PC-3 (cell line): ENCODE measurements around the gene ZBTB22.

Experiments used
- EZH2phosphoT487 ChIP-seq: fragments of 300-600 bp; sonication (generic); IDR thresholded peaks from 2 replicates; pipeline ENCODE4 v1.6.1; 2018; ENCODE audit warnings: mild to moderate bottlenecking, antibody characterized with exemption, low read length, borderline replicate concordance
- TF ChIP-seq, protein P1 (sequence below): fragments of 300-600 bp; sonication (generic); conservative IDR thresholded peaks from 2 replicates; pipeline ENCODE4 v1.5.1; 2017; ENCODE audit warnings: antibody characterized with exemption, low read depth, mild to moderate bottlenecking, low read length

DNA sequence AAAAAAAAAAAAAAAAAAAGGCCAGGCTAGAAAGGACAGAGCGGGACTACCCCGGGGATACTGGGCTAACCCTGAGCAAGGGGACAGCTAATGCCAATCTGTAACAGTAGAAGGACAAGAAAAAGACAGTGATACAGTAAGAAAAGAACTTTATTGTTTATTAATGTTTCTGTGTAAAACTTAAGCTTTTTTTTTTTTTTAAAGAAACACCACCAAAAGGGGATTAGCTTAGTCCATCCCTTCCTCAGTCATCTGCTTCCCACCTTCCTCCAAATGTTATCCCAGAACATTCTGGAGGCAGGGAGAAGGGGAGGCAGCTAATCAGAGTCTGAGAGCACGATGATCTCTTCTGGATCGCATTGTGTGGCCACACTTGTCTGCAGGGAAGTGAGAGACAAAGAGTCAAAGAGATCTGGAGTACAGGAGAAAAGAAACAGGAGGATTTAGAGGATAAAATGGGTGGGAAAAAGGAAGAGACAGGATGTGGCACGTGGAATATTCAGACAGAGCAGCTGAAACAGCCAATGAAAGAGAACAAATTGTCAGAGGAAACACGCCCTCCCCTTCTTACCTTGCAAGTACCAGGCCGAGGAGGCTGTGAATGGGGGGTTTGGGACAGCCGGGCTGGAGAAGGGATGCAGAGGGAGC is 1.0 kb upstream of the ZBTB22 start:
- TF ChIP-seq, protein P1, sequence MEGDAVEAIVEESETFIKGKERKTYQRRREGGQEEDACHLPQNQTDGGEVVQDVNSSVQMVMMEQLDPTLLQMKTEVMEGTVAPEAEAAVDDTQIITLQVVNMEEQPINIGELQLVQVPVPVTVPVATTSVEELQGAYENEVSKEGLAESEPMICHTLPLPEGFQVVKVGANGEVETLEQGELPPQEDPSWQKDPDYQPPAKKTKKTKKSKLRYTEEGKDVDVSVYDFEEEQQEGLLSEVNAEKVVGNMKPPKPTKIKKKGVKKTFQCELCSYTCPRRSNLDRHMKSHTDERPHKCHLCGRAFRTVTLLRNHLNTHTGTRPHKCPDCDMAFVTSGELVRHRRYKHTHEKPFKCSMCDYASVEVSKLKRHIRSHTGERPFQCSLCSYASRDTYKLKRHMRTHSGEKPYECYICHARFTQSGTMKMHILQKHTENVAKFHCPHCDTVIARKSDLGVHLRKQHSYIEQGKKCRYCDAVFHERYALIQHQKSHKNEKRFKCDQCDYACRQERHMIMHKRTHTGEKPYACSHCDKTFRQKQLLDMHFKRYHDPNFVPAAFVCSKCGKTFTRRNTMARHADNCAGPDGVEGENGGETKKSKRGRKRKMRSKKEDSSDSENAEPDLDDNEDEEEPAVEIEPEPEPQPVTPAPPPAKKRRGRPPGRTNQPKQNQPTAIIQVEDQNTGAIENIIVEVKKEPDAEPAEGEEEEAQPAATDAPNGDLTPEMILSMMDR = no peak
- no peak for TF ChIP-seq EZH2phosphoT487
